WERI-Rb-1 (cell line): ENCODE results near the gene TTC14.

Experiments used
- DNase-seq: peaks from one replicate; pipeline ENCODE4 v3.0.0-alpha.2; 2020
- H3K27ac ChIP-seq: fragments of 250-450 bp; sonication (Bioruptor Pico); 2 replicates; pipeline ENCODE4 v1.5.1; 2020; ENCODE audit warnings: mild to moderate bottlenecking, moderate library complexity
- H3K27me3 ChIP-seq: fragments of 250-450 bp; sonication (Bioruptor Pico); 2 replicates; pipeline ENCODE4 v1.5.1; 2021; ENCODE audit warnings: mild to moderate bottlenecking, low read depth, moderate library complexity; ENCODE audit not compliant: insufficient read depth, severe bottlenecking
- H3K36me3 ChIP-seq: fragments of 250-450 bp; sonication (Bioruptor Pico); 2 replicates; pipeline ENCODE4 v1.5.1; 2020; ENCODE audit warnings: mild to moderate bottlenecking, moderate library complexity
- H3K4me3 ChIP-seq: 2 replicates; pipeline ENCODE4 v1.5.1; 2011; ENCODE audit warnings: low read depth, mild to moderate bottlenecking, control low read depth, low read length
- H3K9me3 ChIP-seq: fragments of 250-450 bp; sonication (Bioruptor Pico); 2 replicates; pipeline ENCODE4 v1.5.1; 2021; ENCODE audit warnings: mild to moderate bottlenecking, moderate library complexity; ENCODE audit not compliant: severe bottlenecking
- TF ChIP-seq, protein P1 (sequence below): IDR thresholded peaks from 2 replicates; pipeline ENCODE4 v1.5.1; 2011; ENCODE audit warnings: low read depth, mild to moderate bottlenecking, control low read depth, inconsistent platforms, low read length

The TTC14 gene, protein sequence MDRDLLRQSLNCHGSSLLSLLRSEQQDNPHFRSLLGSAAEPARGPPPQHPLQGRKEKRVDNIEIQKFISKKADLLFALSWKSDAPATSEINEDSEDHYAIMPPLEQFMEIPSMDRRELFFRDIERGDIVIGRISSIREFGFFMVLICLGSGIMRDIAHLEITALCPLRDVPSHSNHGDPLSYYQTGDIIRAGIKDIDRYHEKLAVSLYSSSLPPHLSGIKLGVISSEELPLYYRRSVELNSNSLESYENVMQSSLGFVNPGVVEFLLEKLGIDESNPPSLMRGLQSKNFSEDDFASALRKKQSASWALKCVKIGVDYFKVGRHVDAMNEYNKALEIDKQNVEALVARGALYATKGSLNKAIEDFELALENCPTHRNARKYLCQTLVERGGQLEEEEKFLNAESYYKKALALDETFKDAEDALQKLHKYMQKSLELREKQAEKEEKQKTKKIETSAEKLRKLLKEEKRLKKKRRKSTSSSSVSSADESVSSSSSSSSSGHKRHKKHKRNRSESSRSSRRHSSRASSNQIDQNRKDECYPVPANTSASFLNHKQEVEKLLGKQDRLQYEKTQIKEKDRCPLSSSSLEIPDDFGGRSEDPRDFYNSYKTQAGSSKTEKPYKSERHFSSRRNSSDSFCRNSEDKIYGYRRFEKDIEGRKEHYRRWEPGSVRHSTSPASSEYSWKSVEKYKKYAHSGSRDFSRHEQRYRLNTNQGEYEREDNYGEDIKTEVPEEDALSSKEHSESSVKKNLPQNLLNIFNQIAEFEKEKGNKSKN

GRCh38 chr3:180601688-180602666, at the start of gene TTC14:
Gene TTC14 (plus strand): TSS chr3:180602163. CDS start chr3:180602262, 99 bp downstream.
- DNase-seq: peak; percentile 96
- Histone ChIP-seq H3K4me3 (peak within 1 kb of the TSS; percentile 97), H3K9me3 (no peaks in the 10 kb centered on the region), H3K27ac (peak within 1 kb of the TSS; percentile 76), H3K36me3 (peaks cover 38% of the 10 kb centered on the region), H3K27me3 (no peaks in the 10 kb centered on the region)
- TF ChIP-seq, protein P1, sequence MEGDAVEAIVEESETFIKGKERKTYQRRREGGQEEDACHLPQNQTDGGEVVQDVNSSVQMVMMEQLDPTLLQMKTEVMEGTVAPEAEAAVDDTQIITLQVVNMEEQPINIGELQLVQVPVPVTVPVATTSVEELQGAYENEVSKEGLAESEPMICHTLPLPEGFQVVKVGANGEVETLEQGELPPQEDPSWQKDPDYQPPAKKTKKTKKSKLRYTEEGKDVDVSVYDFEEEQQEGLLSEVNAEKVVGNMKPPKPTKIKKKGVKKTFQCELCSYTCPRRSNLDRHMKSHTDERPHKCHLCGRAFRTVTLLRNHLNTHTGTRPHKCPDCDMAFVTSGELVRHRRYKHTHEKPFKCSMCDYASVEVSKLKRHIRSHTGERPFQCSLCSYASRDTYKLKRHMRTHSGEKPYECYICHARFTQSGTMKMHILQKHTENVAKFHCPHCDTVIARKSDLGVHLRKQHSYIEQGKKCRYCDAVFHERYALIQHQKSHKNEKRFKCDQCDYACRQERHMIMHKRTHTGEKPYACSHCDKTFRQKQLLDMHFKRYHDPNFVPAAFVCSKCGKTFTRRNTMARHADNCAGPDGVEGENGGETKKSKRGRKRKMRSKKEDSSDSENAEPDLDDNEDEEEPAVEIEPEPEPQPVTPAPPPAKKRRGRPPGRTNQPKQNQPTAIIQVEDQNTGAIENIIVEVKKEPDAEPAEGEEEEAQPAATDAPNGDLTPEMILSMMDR: peak; percentile 30; the same call in 1 of the 2 replicates

DNA sequence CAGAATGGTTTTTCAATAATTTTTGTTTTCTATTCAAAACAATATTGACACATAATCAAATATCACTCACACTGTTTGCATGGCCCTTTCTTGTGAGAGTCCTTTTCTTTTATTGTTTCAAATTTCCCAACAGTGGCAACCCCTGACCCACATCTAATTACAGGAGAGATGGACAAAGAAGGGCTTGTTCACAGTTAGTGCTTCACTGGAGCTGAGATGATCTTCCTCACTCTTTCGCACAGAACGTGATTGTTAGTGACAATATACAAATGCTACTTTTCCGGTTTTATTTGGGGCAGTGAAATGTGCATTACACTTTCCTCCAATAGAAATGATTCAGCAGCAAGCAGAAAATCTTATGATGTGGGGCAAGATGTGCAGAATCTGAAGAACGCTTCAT, 38.6 kb upstream of the TTC14 start:
- H3K9me3 ChIP-seq: peaks cover 5% of the 10 kb centered on the region
- TF ChIP-seq, protein P1: no peak
- H3K36me3 ChIP-seq: no peaks in the 10 kb centered on the region
- DNase-seq: no peak
- H3K27me3 ChIP-seq: no peaks in the 10 kb centered on the region
- H3K4me3 ChIP-seq: no peak overlapping the region
- H3K27ac ChIP-seq: no peak overlapping the region

DNA sequence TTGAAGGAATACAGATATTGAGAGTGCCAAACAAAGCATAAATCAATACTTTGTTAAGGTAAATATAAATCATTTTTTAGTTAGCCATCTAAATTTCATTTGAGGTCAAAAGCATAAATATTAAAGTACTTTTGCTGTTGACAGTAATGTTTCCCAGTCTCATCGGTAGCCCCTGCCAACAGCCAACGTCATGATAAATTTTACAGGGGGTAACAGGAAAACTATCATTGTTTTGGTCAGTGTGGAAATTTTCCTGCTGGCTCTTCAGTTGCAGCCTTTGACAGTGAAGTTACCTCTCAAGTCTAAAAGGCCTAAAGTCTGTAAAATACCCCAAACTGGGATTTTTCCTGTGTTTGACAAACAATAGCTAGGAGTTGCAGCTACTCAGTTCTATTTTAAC, 37.3 kb upstream of the TTC14 start:
- no peaks in the 10 kb centered on the region for H3K27me3 ChIP-seq
- H3K36me3 ChIP-seq: no peaks in the 10 kb centered on the region
- peaks cover 3% of the 10 kb centered on the region for H3K9me3 ChIP-seq
- no peak overlapping the region for H3K4me3 ChIP-seq
- TF ChIP-seq, protein P1: no peak
- no peak overlapping the region for H3K27ac ChIP-seq
- no peak for DNase-seq

GRCh38 chr3:180570238-180570637, 31.7 kb upstream of the TTC14 start:
- no peak overlapping the region for H3K27ac ChIP-seq
- no peak overlapping the region for H3K4me3 ChIP-seq
- TF ChIP-seq, protein P1: no peak
- H3K27me3 ChIP-seq: no peaks in the 10 kb centered on the region
- no peak for DNase-seq
- no peaks in the 10 kb centered on the region for H3K9me3 ChIP-seq
- H3K36me3 ChIP-seq: no peaks in the 10 kb centered on the region

- no peaks in the 10 kb centered on the region for H3K36me3 ChIP-seq
- no peaks in the 10 kb centered on the region for H3K27me3 ChIP-seq
- no peak for DNase-seq
- TF ChIP-seq, protein P1: no peak
- no peak overlapping the region for H3K4me3 ChIP-seq
- no peak overlapping the region for H3K27ac ChIP-seq
- H3K9me3 ChIP-seq: no peaks in the 10 kb centered on the region
Observed at GRCh38 chr3:180571831-180572598, 29.9 kb upstream of the TTC14 start.
